ACHN (cell line): ENCODE results near the gene COL20A1.

Experiments used
- DNase-seq: peaks from one replicate; pipeline ENCODE4 v3.0.0-alpha.2; 2015
- in situ Hi-C: cut with HindIII; loops from 2 replicates; pipeline ENCODE4 v1.10.0; 2017; ENCODE audit warnings: low sequenced_read_pairs, low pct_ligation_motif_present, low pct_unique_long_range_greater_than_20kb

Gene COL20A1

GRCh38 chr20:63259734-63260460 is 33.1 kb upstream of the COL20A1 start:
- DNase-seq: no peak
- in situ Hi-C loops: no loop called here

GRCh38 chr20:63260521-63260920 is 32.5 kb upstream of the COL20A1 start:
- DNase-seq: no peak
- in situ Hi-C loops: no loop called here

DNA sequence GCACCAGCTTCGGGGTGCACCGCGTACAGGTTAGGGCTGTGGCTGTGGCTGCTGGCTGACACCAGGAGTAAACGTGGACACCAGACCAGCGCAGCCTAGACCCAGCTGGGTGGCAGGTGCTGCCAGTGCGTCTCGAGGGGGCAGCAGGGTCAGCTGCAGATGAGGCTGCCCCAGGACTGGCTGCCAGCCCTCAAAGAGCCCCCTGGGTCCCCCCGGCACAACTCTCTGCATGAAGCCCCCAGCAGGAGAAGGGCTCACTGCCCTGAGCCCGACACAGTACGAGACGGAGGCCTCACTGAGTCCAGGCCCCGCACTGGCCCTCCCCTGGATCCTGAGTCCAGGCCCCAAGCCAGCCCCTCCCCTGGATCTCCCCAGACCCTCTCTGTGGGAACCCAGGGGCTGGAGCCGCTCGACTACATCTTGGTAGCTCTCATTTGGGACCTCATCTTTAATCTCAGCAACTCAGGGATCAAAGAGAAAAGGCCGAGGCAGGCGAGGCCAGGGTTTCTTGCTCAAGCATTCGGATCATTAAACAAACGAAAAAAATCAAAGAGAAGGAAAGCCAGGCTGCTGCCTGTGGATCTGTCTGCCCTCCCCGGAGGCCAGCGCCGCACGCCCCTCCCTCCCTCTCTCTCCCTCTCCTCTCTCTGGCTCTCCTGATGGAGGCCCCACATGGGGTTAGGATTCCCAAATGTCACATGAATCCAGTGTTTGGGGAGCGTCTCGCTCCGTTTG is 31.8 kb upstream of the COL20A1 start:
- in situ Hi-C loops: no loop called here
- no peak for DNase-seq

DNA sequence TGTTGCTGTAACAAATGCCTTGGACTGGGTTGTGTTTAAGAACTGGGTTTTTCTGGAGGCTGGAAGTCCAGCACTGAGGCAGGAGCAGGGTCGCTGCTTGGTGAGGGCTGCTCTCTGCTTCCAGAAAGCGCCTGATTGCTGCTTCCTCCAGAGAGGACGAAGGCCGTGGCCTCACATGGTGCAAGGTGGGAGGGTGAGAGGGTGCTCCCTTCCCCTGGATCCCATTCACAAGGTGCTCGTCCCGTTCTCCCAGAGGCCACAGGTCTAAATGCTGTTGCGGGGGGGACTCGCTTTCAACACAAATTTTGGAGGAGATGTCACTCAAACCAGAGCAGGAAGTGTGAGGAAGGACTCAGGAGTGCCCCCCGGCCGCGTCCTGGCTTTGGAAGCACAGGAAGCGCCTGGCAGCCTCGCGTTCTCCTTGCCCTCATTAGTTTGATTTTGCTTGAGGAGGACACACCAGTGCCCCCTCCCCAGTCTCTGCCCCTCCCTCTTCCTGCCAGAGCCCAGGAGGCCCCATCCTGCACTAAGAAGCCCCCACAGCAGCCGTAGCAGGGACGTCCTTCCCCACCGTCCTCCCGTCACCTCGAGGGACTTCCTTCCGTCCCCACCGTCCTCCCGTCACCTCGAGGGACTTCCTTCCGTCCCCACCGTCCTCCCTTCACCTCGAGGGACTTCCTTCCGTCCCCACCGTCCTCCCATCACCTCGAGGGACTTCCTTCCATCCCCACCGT is 31.0 kb upstream of the COL20A1 start:
- in situ Hi-C loops: no loop called here
- no peak for DNase-seq

DNA sequence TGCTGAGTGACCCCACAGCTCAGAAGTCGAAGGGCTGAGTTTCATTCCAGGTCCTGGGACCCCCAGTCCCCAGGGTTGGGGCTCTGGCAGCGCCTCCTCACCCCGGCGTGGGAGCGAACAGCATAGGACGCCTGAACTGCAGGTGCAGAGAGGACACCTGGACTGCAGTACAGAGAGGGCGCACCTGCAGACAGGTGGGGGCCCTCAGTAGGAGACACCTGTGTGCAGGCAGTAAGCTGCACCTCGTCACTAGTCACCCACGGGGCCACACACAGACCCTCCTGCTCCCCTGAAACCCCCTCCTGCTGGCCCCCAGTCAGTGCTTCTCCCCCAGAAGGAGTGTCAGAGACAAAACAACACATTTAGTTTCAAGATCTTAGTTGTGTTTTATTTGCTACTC is 30.1 kb upstream of the COL20A1 start:
- in situ Hi-C loops: no loop called here

GRCh38 chr20:63264000-63264399 is 29.0 kb upstream of the COL20A1 start:
- no peak for DNase-seq
- in situ Hi-C loops: no loop called here

More for the DNA sequence above, 30.1 kb upstream of the COL20A1 start:
- DNase-seq: no peak

GRCh38 chr20:63264519-63264918 is 28.5 kb upstream of the COL20A1 start:
- DNase-seq: no peak
- in situ Hi-C loops: no loop called here

- no peak for DNase-seq
- in situ Hi-C loops: no loop called here
These were observed 27.0 kb upstream of the COL20A1 start for GRCh38 chr20:63265891-63266515.

- no peak for DNase-seq
- in situ Hi-C loops: no loop called here
These were observed 25.3 kb upstream of the COL20A1 start for GRCh38 chr20:63267691-63268090.

DNA sequence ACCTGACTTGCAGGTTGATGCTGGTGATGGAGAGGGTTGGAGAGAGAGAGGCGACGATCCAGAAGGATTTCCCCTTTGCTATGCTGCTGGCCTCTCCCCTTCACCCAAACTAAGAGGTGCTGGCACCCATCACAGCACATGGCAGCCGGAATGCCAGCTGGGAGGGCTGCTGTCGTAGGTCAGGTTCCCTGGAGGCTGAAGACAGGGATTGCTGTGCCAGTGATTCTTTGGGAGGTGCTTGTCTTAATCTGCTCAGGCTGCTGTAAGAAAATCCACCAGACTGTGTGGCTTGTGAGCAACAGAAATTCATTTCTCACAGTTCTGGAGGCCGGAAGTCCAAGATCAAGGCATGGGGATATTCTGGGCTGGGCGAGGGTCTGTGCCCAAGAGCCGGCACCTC is 24.7 kb upstream of the COL20A1 start:
- no peak for DNase-seq
- in situ Hi-C loops: no loop called here

GRCh38 chr20:63268671-63269439 is 24.1 kb upstream of the COL20A1 start:
- in situ Hi-C loops: no loop called here
- DNase-seq: no peak

DNA sequence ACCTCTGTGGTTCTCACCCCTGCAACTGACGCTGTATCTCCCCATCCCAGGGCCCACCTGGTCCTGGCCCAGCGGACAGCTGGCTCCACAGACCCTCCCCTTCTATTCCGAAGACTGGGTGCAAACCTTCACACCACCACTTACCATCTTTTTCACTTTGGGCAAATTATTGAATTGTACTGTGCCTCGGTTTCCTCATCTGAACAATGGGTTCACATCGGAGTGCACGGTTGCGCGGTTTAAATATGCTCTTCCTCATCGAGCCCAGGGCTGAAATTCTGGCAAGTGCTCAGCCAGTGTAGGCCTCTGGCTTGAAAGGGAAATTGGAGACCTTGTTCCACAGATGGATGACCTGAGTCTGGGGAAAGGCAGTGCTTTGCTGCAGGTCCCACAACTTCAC is 23.3 kb upstream of the COL20A1 start:
- no peak for DNase-seq

GRCh38 chr20:63270606-63271325 is 22.2 kb upstream of the COL20A1 start:
- DNase-seq: no peak
- in situ Hi-C loops: no loop called here

More for the DNA sequence above, 23.3 kb upstream of the COL20A1 start:
- in situ Hi-C loops: no loop called here

- in situ Hi-C loops: no loop called here
- peak; percentile 80 for DNase-seq
These were observed 20.6 kb upstream of the COL20A1 start, which contains the start of gene ARFGAP1 for GRCh38 chr20:63272105-63273058. Gene ARFGAP1 (plus strand): TSS chr20:63272813. CDS start chr20:63275581, 2,768 bp downstream.

DNA sequence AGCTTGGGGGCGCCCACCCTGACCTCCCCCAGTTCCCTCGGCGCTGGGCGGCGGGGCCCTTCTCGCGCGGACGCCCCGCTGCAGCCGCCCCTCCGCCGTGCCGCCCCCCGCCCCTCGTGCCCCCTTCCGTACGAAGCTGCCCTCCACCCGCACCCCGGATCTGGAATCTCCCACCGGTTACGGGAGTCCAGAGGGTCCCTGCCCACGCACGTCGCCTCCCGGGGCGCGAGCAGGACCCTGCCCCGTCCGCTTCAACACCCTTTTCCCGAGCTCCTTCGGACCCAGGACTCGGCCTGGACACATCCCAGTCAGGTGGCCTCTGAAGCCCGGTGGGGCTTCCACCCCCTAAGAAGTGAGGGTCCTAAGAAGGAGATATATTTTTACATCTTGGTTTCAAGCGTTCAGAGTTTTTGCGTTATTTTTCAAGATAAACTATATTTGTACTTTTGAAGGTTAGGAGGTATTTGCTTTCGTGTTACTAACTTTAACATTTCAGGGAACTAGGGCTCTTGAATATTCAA is 19.9 kb upstream of the COL20A1 start:
- no peak for DNase-seq
- in situ Hi-C loops: no loop called here

- in situ Hi-C loops: no loop called here
- DNase-seq: peak; percentile 80
These were observed 19.2 kb upstream of the COL20A1 start for GRCh38 chr20:63273635-63274380.
